Measurements from ENCODE around the gene AKT3. TPM values are rescaled to one million over a fixed set of nuclear protein-coding genes. Genes with fewer than 3 reads are reported as not detected.

Gene AKT3
- total and polyA plus RNA-seq, 2 donors (not counting 1 experiment from before 2014, with no cell fraction given), result 37.8 to 42.0 TPM

DNA sequence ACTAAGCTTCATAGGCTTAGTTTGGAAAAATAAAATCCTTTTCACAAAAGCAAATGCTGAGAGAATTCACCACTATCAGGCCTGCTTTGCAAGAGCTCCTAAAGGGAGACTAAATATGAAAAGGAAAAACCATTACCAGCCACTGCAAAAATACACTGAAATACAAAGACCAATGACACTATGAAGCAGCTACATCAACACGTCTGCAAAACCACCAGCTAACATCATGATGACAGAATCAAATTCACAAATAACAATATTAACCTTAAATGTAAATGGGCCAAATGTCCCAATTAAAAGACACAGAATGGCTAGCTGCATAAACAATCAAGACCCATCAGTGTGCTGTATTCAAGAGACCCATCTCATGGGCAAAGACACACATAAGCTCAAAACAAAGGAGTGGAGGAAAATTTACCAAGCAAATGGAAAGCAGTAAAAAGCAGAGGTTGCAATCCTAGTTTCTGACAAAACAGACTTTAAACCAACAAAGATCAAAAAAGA is 28.8 kb downstream of the AKT3 start:
- no peak for DNase-seq (ENCODE audit: low read depth in 2 of 2)
- Histone ChIP-seq H3K36me3 (ENCODE audit: control insufficient read depth, insufficient read depth, low read length) (no peaks in the 10 kb centered on the region), H3K4me1 (ENCODE audit: control insufficient read depth, extremely low read depth, insufficient read depth, low read length) (no peaks in the 10 kb centered on the region), H3K9ac (ENCODE audit: insufficient read depth, low read length) (no peak overlapping the region), H3K9me3 (ENCODE audit: control insufficient read depth, insufficient read depth, low read depth, low read length) (no peaks in the 10 kb centered on the region), H3K27ac (ENCODE audit: insufficient read depth, low read length) (no peak overlapping the region), H2AFZ (ENCODE audit: low read length) (no peak overlapping the region), H4K20me1 (ENCODE audit: control insufficient read depth, extremely low read depth, insufficient read depth, low read length) (no peaks in the 10 kb centered on the region), H3K4me2 (ENCODE audit: extremely low read depth, insufficient read depth, low read length) (no peak overlapping the region), H3K27me3 (ENCODE audit: control insufficient read depth, insufficient read depth, low read length) (no peaks in the 10 kb centered on the region), H3K79me2 (ENCODE audit: control insufficient read depth, insufficient read depth, low read length) (peaks cover 2% of the 10 kb centered on the region), H3K4me3 (replicated peaks in 1 of 4; ENCODE audit: control extremely low read depth in 1 of 4, insufficient read depth in 1 of 4, low read depth in 3 of 4, low read length in 4 of 4) (no peak overlapping the region)
- TF ChIP-seq, protein P1, sequence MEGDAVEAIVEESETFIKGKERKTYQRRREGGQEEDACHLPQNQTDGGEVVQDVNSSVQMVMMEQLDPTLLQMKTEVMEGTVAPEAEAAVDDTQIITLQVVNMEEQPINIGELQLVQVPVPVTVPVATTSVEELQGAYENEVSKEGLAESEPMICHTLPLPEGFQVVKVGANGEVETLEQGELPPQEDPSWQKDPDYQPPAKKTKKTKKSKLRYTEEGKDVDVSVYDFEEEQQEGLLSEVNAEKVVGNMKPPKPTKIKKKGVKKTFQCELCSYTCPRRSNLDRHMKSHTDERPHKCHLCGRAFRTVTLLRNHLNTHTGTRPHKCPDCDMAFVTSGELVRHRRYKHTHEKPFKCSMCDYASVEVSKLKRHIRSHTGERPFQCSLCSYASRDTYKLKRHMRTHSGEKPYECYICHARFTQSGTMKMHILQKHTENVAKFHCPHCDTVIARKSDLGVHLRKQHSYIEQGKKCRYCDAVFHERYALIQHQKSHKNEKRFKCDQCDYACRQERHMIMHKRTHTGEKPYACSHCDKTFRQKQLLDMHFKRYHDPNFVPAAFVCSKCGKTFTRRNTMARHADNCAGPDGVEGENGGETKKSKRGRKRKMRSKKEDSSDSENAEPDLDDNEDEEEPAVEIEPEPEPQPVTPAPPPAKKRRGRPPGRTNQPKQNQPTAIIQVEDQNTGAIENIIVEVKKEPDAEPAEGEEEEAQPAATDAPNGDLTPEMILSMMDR (conservative IDR thresholded peaks at IDR 0.05 in 1 of 2, IDR thresholded peaks at IDR 0.05 in 1 of 2; ENCODE audit: low read depth in 1 of 2, low read length in 2 of 2), result no peak
- no peak for TF ChIP-seq EZH2 (IDR thresholded peaks at IDR 0.05; ENCODE audit: low read length, missing control alignments)

- no peaks in the 10 kb centered on the region for H3K27me3 ChIP-seq (ENCODE audit: control insufficient read depth, insufficient read depth, low read length)
- no peak for DNase-seq (ENCODE audit: low read depth in 2 of 2)
- no peaks in the 10 kb centered on the region for H4K20me1 ChIP-seq (ENCODE audit: control insufficient read depth, extremely low read depth, insufficient read depth, low read length)
- H3K4me3 ChIP-seq (replicated peaks in 1 of 4; ENCODE audit: control extremely low read depth in 1 of 4, insufficient read depth in 1 of 4, low read depth in 3 of 4, low read length in 4 of 4), result no peak overlapping the region
- no peak overlapping the region for H3K9ac ChIP-seq (ENCODE audit: insufficient read depth, low read length)
- H3K4me1 ChIP-seq (ENCODE audit: control insufficient read depth, extremely low read depth, insufficient read depth, low read length), result no peaks in the 10 kb centered on the region
- H3K9me3 ChIP-seq (ENCODE audit: control insufficient read depth, insufficient read depth, low read depth, low read length), result no peaks in the 10 kb centered on the region
- TF ChIP-seq EZH2 (IDR thresholded peaks at IDR 0.05; ENCODE audit: low read length, missing control alignments), result no peak
- TF ChIP-seq, protein P1 (conservative IDR thresholded peaks at IDR 0.05 in 1 of 2, IDR thresholded peaks at IDR 0.05 in 1 of 2; ENCODE audit: low read depth in 1 of 2, low read length in 2 of 2), result no peak
- H2AFZ ChIP-seq (ENCODE audit: low read length), result no peak overlapping the region
- H3K79me2 ChIP-seq (ENCODE audit: control insufficient read depth, insufficient read depth, low read length), result peaks cover 2% of the 10 kb centered on the region
- H3K36me3 ChIP-seq (ENCODE audit: control insufficient read depth, insufficient read depth, low read length), result no peaks in the 10 kb centered on the region
- no peak overlapping the region for H3K4me2 ChIP-seq (ENCODE audit: extremely low read depth, insufficient read depth, low read length)
- no peak overlapping the region for H3K27ac ChIP-seq (ENCODE audit: insufficient read depth, low read length)
Observed at GRCh38 chr1:243819438-243819839, 30.6 kb downstream of the AKT3 start.

GRCh38 chr1:243818978-243819377 is 31.1 kb downstream of the AKT3 start:
- H3K27me3 ChIP-seq (ENCODE audit: control insufficient read depth, insufficient read depth, low read length), result no peaks in the 10 kb centered on the region
- H3K36me3 ChIP-seq (ENCODE audit: control insufficient read depth, insufficient read depth, low read length), result no peaks in the 10 kb centered on the region
- H3K79me2 ChIP-seq (ENCODE audit: control insufficient read depth, insufficient read depth, low read length), result peaks cover 2% of the 10 kb centered on the region
- TF ChIP-seq EZH2 (IDR thresholded peaks at IDR 0.05; ENCODE audit: low read length, missing control alignments), result no peak
- no peak overlapping the region for H3K4me3 ChIP-seq (replicated peaks in 1 of 4; ENCODE audit: control extremely low read depth in 1 of 4, insufficient read depth in 1 of 4, low read depth in 3 of 4, low read length in 4 of 4)
- no peak overlapping the region for H2AFZ ChIP-seq (ENCODE audit: low read length)
- no peaks in the 10 kb centered on the region for H3K9me3 ChIP-seq (ENCODE audit: control insufficient read depth, insufficient read depth, low read depth, low read length)
- H3K27ac ChIP-seq (ENCODE audit: insufficient read depth, low read length), result no peak overlapping the region
- H3K9ac ChIP-seq (ENCODE audit: insufficient read depth, low read length), result no peak overlapping the region
- H3K4me1 ChIP-seq (ENCODE audit: control insufficient read depth, extremely low read depth, insufficient read depth, low read length), result no peaks in the 10 kb centered on the region
- no peak for DNase-seq (ENCODE audit: low read depth in 2 of 2)
- no peak overlapping the region for H3K4me2 ChIP-seq (ENCODE audit: extremely low read depth, insufficient read depth, low read length)
- no peaks in the 10 kb centered on the region for H4K20me1 ChIP-seq (ENCODE audit: control insufficient read depth, extremely low read depth, insufficient read depth, low read length)

All from fibroblast of lung (primary cell).